GM12891 (cell line): ENCODE data around the gene SPATA9.
A peak's percentile ranks its signal among the peaks of the same experiment; 100 is the strongest.
"Not testable (repeated sequence)": the region's sequence is repeated elsewhere in the genome, so short reads cannot be mapped to it uniquely, and the experiment has no call there.

Experiments
- DNase-seq: peaks from one replicate; pipeline ENCODE4 v3.0.0; 2011; ENCODE audit warnings: low spot score; ENCODE audit not compliant: insufficient read length
- FAIRE-seq: peaks from 2 replicates; lab custom pipeline; 2011; peaks lifted over from hg19 to GRCh38; lab: Jason Lieb, UNC
- PAX5 ChIP-seq: IDR thresholded peaks from 2 replicates; pipeline ENCODE4 v1.6.1; 2011; ENCODE audit warnings: low read length, moderate library complexity, mild to moderate bottlenecking; ENCODE audit not compliant: insufficient read depth, severe bottlenecking
- POLR2A ChIP-seq: IDR thresholded peaks from 2 replicates; pipeline ENCODE4 v1.6.1; 2011; ENCODE audit warnings: low read depth, low read length, control low read depth
- POLR2AphosphoS5 ChIP-seq: IDR thresholded peaks from 2 replicates; pipeline ENCODE4 v1.6.1; 2011; ENCODE audit warnings: low read depth, low read length, control low read depth
- POU2F2 ChIP-seq: IDR thresholded peaks from 2 replicates; pipeline ENCODE4 v1.6.1; 2011; ENCODE audit warnings: low read depth, mild to moderate bottlenecking, control low read depth, low read length, moderate library complexity
- SPI1 ChIP-seq: IDR thresholded peaks from 2 replicates; pipeline ENCODE4 v1.6.1; 2011; ENCODE audit warnings: low read depth, low read length, control low read depth
- TAF1 ChIP-seq: IDR thresholded peaks from 2 replicates; pipeline ENCODE4 v1.6.1; 2011; ENCODE audit warnings: low read depth, low read length, control low read depth

Gene SPATA9

DNA sequence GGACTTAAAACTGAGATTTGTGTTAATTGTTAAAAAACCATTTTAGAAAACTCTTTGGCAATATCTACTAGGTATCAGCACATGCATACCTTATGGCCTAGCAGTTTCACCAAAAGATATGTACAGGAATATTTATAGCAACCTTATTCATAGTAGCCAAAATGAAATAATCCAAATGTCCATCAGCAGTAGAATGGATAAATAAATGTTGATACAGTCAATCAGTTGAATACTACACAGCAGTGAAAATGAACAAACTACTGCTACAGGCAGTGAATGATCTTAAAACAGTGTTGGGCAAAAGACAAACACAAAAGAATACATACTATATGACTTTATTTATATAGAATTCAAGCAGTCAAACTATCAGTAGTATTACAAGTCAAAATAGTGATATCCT, 19.8 kb downstream of the SPATA9 start:
- TF ChIP-seq SPI1 (no peak), POU2F2 (no peak), PAX5 (no peak), POLR2AphosphoS5 (no peak), TAF1 (no peak), POLR2A (no peak)
- FAIRE-seq (peak; percentile 66), DNase-seq (no peak)

DNA sequence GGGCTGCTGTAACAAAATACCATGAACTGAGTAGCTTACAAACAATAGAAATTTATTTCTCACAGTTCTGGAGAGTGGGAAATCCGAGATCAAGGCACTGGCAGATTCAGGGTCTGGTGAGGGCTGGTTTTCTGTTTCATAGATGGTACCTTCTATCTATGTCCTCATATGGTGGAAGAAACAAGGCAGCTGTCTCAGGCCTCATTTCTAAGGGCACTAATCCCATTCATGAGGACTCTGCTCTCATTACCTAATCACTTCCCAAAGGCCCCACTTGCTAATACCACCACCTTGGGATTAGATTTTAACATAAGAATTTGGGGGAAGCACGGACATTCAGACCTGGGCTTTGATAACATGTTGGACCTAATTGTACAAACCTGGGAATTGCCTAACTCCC, 22.7 kb downstream of the SPATA9 start:
- TF ChIP-seq PAX5 (no peak), POLR2A (no peak), SPI1 (no peak), POLR2AphosphoS5 (no peak), TAF1 (no peak)
- DNase-seq (no peak), FAIRE-seq (no peak)

DNA sequence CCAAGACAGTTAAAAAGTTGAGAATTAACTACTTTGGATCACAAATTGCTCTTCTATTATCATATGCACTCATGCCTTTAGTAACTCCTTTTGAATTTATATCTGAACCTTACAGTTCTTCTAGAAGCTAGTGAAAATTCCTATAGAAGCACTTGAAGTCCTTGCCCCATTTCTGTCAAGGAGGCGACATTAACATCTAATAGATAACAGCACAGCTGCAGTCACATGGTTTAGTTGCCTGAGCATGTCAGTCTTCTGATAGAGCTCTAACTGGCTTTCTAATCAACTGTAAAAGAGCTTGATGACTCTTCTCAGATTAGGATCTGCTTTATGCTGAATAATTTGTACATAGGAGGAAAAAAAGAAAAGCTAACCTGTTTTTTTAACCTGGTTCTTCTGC, 27.2 kb downstream of the SPATA9 start:
- TF ChIP-seq POU2F2: no peak
- no peak for TF ChIP-seq POLR2A
- TF ChIP-seq TAF1: no peak
- TF ChIP-seq POLR2AphosphoS5: no peak
- TF ChIP-seq PAX5: no peak
- TF ChIP-seq SPI1: no peak
- DNase-seq: no peak
- FAIRE-seq: no peak

DNA sequence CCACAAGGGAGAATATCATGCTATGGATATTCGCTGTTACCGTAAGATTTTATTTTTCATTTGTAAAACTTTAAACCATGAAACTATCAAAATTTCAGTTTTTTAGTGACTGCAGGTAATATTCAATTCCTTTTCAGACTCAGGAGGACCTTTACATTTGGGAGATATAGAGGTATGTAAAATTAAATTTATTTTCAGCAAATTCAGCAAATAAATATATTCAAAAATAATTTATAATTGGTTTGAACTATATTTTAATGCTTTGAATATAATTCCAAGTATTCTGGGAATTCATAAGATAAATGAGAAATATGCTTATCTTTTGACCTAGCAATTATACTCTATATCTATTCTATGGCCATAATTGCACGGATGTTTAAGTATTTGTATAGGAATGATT, 28.6 kb downstream of the SPATA9 start:
- FAIRE-seq (no peak), DNase-seq (no peak)
- no peak for TF ChIP-seq POLR2AphosphoS5
- no peak for TF ChIP-seq SPI1
- TF ChIP-seq POU2F2: no peak
- no peak for TF ChIP-seq PAX5
- no peak for TF ChIP-seq POLR2A
- no peak for TF ChIP-seq TAF1

DNA sequence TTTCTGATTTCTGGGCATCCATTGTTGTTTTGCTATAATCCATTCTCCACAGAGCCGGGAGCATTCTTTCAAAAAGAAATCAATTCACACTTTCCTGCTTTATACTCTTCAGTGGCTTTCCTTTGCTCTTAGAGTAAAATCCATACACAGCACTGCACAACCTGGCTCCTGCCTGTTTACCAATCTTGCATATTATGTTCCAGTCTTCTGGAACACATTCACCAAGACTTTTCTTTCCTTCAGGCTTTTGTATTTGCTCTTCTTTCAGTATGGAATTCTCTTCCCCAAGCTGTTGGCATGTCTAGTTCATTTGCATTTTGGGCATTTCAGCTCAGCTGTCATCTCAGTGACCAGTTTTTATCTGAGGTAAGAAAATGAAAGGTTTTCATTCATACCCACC, 29.9 kb downstream of the SPATA9 start:
- DNase-seq (no peak), FAIRE-seq (no peak)
- TF ChIP-seq POU2F2 (no peak), POLR2AphosphoS5 (no peak), TAF1 (no peak), POLR2A (no peak), PAX5 (no peak), SPI1 (no peak)

DNA sequence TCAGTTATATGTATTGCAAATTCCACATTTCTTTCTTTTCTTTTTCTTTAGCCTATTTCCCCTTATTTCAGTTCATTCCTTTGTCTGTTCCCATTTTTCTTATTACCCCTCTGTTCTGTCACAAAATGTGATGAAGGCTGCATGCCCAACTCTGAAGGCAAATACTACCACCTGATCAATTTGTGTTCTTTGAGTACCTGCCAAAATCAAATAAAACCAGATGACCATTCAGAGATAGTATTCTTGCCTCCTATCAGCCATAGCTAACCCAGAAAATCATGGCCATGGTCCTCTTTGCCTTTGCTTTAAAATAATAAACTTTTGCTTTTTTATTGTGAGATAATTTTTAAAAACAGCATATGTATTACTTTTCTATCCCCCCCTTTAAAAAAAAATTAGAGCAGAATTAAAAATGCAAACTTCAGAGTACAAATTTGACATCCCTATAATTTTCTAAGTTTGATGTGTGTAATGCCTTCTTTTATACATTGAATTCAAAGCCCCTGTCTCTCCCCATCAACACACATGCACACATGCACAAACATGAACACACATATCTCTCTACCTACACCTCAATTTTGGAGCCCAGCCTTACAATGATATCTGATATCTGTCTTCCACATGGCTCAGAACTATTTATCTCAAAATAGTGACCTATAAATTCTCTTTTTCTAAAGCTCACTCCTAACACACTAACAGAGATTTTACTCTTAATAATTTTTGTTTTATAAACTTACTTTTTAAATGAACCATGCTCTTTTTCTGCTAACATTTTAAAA, 32.8 kb downstream of the SPATA9 start:
- TF ChIP-seq POLR2AphosphoS5 (no peak), POU2F2 (no peak), POLR2A (no peak), SPI1 (no peak), PAX5 (no peak), TAF1 (no peak)
- FAIRE-seq (no peak), DNase-seq (no peak)

DNA sequence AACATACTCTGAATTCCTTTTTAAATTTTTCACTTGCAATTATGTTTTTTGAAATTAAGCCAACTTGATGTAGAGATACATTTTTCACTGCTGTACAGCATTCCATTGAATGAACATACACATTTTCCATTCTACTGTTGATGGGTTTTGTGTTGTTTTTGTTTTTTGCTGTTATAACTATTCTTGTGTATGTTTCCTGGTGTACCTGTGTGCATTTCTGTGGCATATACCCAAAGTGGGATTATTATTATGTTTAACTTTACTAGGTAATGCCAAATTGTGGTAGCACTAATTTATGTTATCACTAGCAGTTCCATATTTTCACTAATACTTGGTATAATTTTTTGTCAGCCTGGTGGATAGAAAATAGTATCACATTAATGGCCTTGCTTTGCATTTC, 33.5 kb downstream of the SPATA9 start:
- DNase-seq (no peak), FAIRE-seq (no peak)
- TF ChIP-seq PAX5: no peak
- TF ChIP-seq POLR2A: no peak
- no peak for TF ChIP-seq POLR2AphosphoS5
- TF ChIP-seq SPI1: no peak

DNA sequence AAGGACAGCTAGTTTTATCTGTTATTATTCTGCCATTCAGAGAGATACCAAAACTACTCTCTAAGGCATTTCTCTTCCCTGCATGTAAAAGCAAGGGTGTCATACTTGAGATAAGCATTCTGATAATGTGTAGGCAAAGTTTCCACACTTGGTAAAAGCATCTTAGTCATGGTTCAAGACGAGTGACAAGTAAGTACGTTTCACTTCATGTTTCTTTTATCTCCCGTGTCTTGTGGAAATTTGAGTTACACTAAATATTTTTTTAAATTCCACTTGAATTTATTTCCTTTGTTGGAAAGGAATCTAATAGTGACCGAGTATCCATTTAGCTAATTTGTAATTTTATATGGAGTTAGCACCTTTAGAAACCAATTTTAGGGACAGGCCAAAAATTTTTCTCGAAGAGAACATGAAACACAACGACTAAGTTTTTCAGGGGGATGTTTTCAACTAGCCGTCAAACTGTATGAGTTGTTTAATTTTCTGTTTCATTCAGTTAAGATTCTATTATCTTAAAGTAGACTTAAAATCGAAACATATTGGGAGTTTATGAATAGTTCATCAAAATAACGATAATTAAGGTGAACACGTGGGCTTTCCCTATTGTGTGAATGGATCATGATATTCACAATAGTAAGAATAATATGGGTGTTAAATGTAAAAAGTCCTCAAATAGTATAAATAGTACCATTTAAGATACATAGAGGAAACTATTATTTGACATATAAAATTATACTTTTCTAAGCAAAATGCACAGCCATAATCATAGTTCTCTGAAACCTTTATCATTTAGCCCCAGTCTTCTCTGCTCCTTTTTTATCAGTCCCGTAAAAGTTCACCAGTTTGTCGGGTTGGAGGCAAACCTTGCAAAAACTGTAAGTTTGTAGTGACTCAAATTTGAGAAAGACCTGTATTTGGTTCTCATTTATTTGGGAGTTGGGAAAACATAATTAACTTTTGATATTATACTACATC, 34.6 kb downstream of the SPATA9 start:
- DNase-seq (no peak), FAIRE-seq (peak; percentile 74)
- TF ChIP-seq PAX5 (no peak), POU2F2 (no peak), SPI1 (peak; percentile 45), TAF1 (no peak), POLR2A (no peak), POLR2AphosphoS5 (no peak)

DNA sequence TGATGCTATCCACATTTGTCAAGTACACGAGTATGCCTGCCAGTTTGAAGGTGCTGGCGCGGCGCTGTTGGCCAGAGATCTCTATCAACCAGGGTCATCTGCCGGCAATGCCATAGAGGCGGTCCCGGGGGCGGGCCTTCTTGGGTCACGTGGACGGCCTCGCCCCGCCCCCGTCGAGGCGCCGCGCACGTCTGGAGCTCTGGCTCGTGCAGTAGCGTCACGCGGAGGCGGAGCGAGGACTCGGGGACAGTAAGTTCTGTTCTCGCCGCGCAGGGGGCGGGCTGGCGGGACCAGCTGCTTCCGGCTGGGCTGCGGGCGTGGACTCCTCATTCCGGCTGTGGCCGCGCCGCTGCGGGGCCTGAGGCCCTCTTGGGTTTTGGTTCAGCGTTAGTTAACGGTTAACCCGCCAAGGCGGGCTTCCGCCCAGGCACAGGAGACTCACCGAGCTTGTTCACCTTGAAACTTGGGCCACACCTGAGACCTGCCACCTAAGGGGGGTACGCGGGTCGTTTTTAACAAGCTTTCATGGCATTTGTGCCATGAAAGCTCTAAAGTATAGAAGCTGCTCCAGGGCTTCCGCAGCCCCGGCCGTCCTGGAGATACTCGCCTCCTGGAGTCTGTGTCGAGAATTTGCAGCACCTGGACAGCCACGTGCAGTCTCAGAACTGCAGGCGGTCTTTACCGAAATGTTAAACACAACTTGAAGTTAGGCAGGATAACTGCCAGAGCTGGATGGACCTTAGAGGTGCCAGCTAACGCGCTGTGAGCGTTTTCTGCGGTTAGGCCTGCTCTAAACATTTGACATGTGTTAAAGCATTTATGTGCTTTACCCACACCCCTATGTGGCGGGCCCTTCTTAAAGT, 36.0 kb downstream of the SPATA9 start, which contains the start of gene RFESD:
RFESD (plus strand) TSS at position 209 of the 863 bp plus-strand sequence. CDS start 5,495 bp downstream, outside the sequence.
- TF ChIP-seq POLR2AphosphoS5 (peak; percentile 75), POU2F2 (no peak), POLR2A (peak; percentile 80), PAX5 (no peak), SPI1 (no peak), TAF1 (peak; percentile 60)
- DNase-seq (peak; percentile 63), FAIRE-seq (peak; percentile 97)

DNA sequence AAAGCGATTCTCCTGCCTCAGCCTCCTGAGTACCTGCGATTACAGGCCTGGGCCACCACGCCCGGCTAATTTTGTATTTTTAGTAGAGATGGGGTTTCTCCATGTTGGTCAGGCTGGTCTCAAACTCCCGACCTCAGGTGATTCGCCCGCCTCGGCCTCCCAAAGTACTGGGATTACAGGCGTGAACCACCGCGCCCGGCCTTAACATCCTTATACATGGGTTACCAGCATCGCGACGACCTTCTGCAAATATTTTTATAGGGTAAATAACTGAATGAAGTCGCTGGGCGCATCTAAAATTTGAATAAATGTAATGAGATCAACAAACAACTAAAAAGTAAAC, 36.6 kb downstream of the SPATA9 start:
- not testable (repeated sequence) for DNase-seq, FAIRE-seq
